ENCODE measurements around the gene ZBTB16. TPM values are rescaled to one million over a fixed set of nuclear protein-coding genes. Genes with fewer than 3 reads are reported as not detected.
A peak's percentile ranks its signal among the peaks of the same experiment; 100 is the strongest.

Gene ZBTB16
- total RNA-seq, 1 donor from 2014 or later, result 21.9 TPM

DNA sequence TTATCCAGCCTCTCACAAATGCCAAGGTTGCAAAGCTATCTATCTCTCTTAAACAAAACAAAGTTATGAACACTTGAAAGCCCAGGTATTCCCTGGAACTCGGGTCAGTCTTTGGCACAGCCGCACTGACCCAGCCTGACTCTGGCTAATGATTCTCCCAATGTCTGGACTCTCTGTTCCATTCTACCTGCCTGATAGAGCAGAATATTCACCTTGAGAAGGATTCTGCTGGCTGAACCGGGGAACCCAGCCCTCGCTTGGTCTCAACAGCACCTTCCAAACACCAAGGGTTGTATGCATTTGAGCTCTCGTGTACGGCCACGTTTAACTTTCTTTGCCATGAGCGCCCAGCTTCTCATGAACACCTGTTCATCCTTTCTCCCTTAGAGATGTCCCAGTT, 116.8 kb downstream of the ZBTB16 start:
- Mint-ChIP-seq H3K27me3 (ENCODE audit: low read depth) (no peaks in the 10 kb centered on the region), H3K4me3 (ENCODE audit: unreplicated experiment) (no peak overlapping the region), H3K4me1 (ENCODE audit: low read depth) (peaks cover 90% of the 10 kb centered on the region), H3K36me3 (ENCODE audit: low read depth) (peaks cover 4% of the 10 kb centered on the region), H3K27ac (ENCODE audit: unreplicated experiment) (no peak overlapping the region), H3K9me3 (ENCODE audit: low read depth) (no peaks in the 10 kb centered on the region)
- no peak for DNase-seq (ENCODE audit: low spot score)
- TF ChIP-seq, protein P1, sequence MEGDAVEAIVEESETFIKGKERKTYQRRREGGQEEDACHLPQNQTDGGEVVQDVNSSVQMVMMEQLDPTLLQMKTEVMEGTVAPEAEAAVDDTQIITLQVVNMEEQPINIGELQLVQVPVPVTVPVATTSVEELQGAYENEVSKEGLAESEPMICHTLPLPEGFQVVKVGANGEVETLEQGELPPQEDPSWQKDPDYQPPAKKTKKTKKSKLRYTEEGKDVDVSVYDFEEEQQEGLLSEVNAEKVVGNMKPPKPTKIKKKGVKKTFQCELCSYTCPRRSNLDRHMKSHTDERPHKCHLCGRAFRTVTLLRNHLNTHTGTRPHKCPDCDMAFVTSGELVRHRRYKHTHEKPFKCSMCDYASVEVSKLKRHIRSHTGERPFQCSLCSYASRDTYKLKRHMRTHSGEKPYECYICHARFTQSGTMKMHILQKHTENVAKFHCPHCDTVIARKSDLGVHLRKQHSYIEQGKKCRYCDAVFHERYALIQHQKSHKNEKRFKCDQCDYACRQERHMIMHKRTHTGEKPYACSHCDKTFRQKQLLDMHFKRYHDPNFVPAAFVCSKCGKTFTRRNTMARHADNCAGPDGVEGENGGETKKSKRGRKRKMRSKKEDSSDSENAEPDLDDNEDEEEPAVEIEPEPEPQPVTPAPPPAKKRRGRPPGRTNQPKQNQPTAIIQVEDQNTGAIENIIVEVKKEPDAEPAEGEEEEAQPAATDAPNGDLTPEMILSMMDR (IDR thresholded peaks at IDR 0.05), result no peak

DNA sequence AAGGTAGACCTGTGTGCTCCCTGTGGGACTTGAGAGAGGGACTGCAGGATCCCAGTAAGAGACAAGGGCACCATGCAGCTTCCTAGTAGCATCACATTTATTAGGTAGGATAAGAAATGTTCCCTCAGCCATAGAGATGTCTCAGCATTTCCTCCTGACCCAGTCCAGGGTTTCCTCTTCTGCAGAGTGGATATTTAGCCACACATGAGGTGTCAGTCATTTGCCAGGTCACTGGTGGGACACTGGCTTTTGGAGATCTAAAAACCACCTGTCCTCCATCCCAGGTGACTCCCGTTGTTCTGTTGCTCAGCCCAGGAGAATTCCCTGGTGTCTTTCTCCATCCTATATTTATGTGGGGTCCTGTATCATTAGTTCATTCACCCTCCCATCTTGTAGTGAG, 119.1 kb downstream of the ZBTB16 start:
- H3K9me3 Mint-ChIP-seq (ENCODE audit: low read depth), result no peaks in the 10 kb centered on the region
- H3K27me3 Mint-ChIP-seq (ENCODE audit: low read depth), result no peaks in the 10 kb centered on the region
- H3K36me3 Mint-ChIP-seq (ENCODE audit: low read depth), result peaks cover 6% of the 10 kb centered on the region
- no peak overlapping the region for H3K4me3 Mint-ChIP-seq (ENCODE audit: unreplicated experiment)
- DNase-seq (ENCODE audit: low spot score), result no peak
- TF ChIP-seq, protein P1 (IDR thresholded peaks at IDR 0.05), result no peak
- peaks cover 75% of the 10 kb centered on the region for H3K4me1 Mint-ChIP-seq (ENCODE audit: low read depth)
- peak overlapping the region; percentile 85 for H3K27ac Mint-ChIP-seq (ENCODE audit: unreplicated experiment)

DNA sequence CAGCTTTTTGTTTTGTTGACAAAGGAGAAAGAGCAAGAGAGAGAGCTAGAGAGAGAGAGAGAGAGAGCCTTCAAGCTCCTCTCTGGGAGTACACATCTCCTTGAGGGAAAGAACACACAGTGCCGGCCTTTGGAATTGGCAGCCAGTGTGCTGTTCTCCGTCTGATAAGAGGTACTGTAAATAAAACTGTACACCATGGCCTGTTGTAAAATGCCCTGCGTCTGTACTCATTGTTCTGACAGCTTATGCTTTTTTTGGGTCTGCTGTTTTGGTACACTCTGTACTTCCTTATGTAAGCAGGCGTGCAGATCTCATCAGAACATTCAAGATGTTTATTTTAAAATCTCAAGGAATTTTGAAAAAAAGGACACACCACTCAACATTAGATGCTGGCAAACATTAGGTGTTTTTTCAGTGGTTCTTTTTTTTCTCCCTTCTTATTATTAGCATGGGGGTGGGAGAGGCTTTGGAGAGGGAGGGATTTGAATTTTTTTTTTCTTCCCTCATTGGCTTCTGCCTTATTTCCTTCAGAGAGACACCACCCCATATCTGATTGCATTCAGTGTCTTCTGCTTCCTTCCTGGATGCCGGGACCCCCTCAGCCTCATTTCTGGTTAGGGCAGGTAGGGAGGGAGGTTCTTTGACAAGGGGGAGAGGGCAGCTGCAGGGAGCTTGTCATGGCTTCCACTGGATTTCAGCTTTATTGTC, 119.9 kb downstream of the ZBTB16 start:
- Mint-ChIP-seq H3K4me1 (ENCODE audit: low read depth) (peaks cover 68% of the 10 kb centered on the region), H3K27ac (ENCODE audit: unreplicated experiment) (peak overlapping the region; percentile 85), H3K27me3 (ENCODE audit: low read depth) (no peaks in the 10 kb centered on the region), H3K36me3 (ENCODE audit: low read depth) (peaks cover 4% of the 10 kb centered on the region), H3K4me3 (ENCODE audit: unreplicated experiment) (peak overlapping the region; percentile 58), H3K9me3 (ENCODE audit: low read depth) (no peaks in the 10 kb centered on the region)
- TF ChIP-seq, protein P1 (IDR thresholded peaks at IDR 0.05), result no peak
- no peak for DNase-seq (ENCODE audit: low spot score)

DNA sequence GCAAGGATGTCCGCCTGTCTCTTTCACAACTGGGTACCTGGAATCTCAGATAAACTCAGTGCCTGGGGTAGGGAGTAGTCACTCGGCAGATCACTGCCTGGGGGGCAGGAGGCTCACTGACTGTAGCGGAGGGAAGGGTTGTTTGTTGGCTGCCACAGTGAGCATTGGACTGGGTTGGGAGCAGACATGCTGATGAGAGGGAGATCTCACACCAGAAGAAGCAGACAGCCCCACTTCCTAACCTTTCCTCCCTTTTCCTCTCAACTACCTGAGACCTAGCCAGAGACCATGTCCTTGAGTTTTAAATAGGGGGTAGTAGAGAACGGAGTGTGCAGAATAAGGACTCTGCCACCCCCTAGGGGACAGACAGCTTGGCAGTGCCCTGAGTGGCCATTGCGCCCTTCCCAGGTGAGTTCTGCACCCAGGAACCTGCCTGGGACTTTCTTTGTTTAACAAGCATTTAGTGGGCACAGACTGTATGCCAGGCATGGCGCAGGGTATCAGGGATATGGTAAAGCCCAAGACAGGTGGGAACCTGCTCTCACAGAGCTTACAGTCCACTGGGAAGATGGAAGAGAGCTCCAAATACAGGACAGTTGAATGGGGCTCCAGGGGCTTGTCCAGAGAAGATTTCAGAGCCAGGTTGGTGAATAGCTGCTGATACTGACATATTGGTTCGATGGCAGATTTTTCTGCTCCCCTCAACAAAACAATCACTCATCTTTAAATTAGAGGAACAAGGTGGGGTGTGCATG, 121.0 kb downstream of the ZBTB16 start:
- H3K27me3 Mint-ChIP-seq (ENCODE audit: low read depth), result no peaks in the 10 kb centered on the region
- H3K4me3 Mint-ChIP-seq (ENCODE audit: unreplicated experiment), result peak overlapping the region; percentile 58
- DNase-seq (ENCODE audit: low spot score), result no peak
- peaks cover 9% of the 10 kb centered on the region for H3K36me3 Mint-ChIP-seq (ENCODE audit: low read depth)
- H3K9me3 Mint-ChIP-seq (ENCODE audit: low read depth), result no peaks in the 10 kb centered on the region
- peaks cover 61% of the 10 kb centered on the region for H3K4me1 Mint-ChIP-seq (ENCODE audit: low read depth)
- TF ChIP-seq, protein P1 (IDR thresholded peaks at IDR 0.05), result peak; percentile 77
- peak overlapping the region; percentile 85 for H3K27ac Mint-ChIP-seq (ENCODE audit: unreplicated experiment)

DNA sequence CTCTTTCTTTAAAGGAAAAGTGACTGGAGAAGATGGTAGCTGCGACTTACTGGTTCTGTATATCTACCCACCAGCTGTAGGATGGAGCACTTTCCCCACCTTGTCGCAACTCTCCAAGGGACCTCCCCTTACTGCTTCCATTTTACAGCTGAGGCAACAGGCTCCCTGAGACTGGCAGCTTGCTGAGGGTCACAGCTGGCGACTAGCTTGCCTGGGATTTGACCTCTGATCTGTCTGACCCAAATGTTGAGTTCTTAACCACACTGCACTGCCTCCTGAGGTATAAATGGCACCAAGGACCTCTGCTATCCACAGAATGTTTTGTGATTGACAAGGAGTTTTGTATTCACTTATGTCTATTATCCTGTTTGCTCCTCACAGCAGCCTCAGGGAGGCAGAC, 121.7 kb downstream of the ZBTB16 start:
- no peaks in the 10 kb centered on the region for H3K9me3 Mint-ChIP-seq (ENCODE audit: low read depth)
- no peak for DNase-seq (ENCODE audit: low spot score)
- H3K36me3 Mint-ChIP-seq (ENCODE audit: low read depth), result peaks cover 10% of the 10 kb centered on the region
- peaks cover 2% of the 10 kb centered on the region for H3K27me3 Mint-ChIP-seq (ENCODE audit: low read depth)
- TF ChIP-seq, protein P1 (IDR thresholded peaks at IDR 0.05), result no peak
- peaks cover 55% of the 10 kb centered on the region for H3K4me1 Mint-ChIP-seq (ENCODE audit: low read depth)
- H3K27ac Mint-ChIP-seq (ENCODE audit: unreplicated experiment), result no peak overlapping the region
- H3K4me3 Mint-ChIP-seq (ENCODE audit: unreplicated experiment), result no peak overlapping the region
